Activated CD4-positive, CD25-positive, alpha-beta regulatory T cell (primary cell): ENCODE measurements around the gene PPP5C.
"Not testable (repeated sequence)": the region's sequence is repeated elsewhere in the genome, so short reads cannot be mapped to it uniquely, and the experiment has no call there.

Experiments used
- DNase-seq, 4 experiments: peaks; one replicate each; lab custom pipeline; 2025; lab: John Stamatoyannopoulos, UW

Gene PPP5C

GRCh38 chr19:46386996-46387712 is 40.3 kb downstream of the PPP5C start:
- no peak for DNase-seq

GRCh38 chr19:46387713-46388130 is 40.8 kb downstream of the PPP5C start:
- no peak for DNase-seq

- no peak for DNase-seq
Measured at GRCh38 chr19:46388311-46389095, 41.6 kb downstream of the PPP5C start.

- DNase-seq: no peak
Measured at GRCh38 chr19:46390121-46390858, 43.4 kb downstream of the PPP5C start.

GRCh38 chr19:46390866-46391265 is 44.0 kb downstream of the PPP5C start:
- no peak for DNase-seq

- DNase-seq: no peak
Measured at GRCh38 chr19:46391296-46392251, 44.7 kb downstream of the PPP5C start.

- DNase-seq: no peak
Measured at GRCh38 chr19:46392252-46392801, 45.4 kb downstream of the PPP5C start.

GRCh38 chr19:46392837-46393236 is 46.0 kb downstream of the PPP5C start:
- no peak for DNase-seq

- no peak for DNase-seq
Measured at GRCh38 chr19:46393456-46394401, 46.8 kb downstream of the PPP5C start.

GRCh38 chr19:46394402-46394797 is 47.5 kb downstream of the PPP5C start:
- DNase-seq: no peak

GRCh38 chr19:46397801-46398479 is 51.1 kb downstream of the PPP5C start:
- not testable (repeated sequence) for DNase-seq

- DNase-seq: no peak
Measured at GRCh38 chr19:46402725-46403124, 55.8 kb downstream of the PPP5C start.

- DNase-seq: no peak
Measured at GRCh38 chr19:46404055-46404752, 57.3 kb downstream of the PPP5C start.

- DNase-seq: no peak
Measured at GRCh38 chr19:46404753-46405468, 58.0 kb downstream of the PPP5C start.

GRCh38 chr19:46406976-46407375 is 60.1 kb downstream of the PPP5C start:
- DNase-seq: no peak

GRCh38 chr19:46407856-46408663 is 61.2 kb downstream of the PPP5C start:
- no peak for DNase-seq

- DNase-seq: no peak
Measured at GRCh38 chr19:46408664-46409039, 61.8 kb downstream of the PPP5C start.
